ENCODE data around the gene ESPL1. TPM values are rescaled to one million over a fixed set of nuclear protein-coding genes. Genes with fewer than 3 reads are reported as not detected.

The ESPL1 gene
- total RNA-seq, 1 donor from 2014 or later = 0.97 TPM

Other genes with a start within 250 kb of the ESPL1 start
- gene TNS2, start 218.2 kb upstream of the ESPL1 start, total RNA-seq = 122 TPM
- 41.0 TPM for gene SPRYD3, start 188.9 kb upstream of the ESPL1 start, total RNA-seq
- gene IGFBP6, start 170.6 kb upstream of the ESPL1 start, total RNA-seq = 54.3 TPM
- not detected for gene SOAT2, start 164.8 kb upstream of the ESPL1 start, total RNA-seq
- 31.5 TPM for gene ZNF740, start 87.6 kb upstream of the ESPL1 start, total RNA-seq
- 10.8 TPM for gene CSAD, start 87.4 kb upstream of the ESPL1 start, total RNA-seq
- gene ITGB7, start 61.0 kb upstream of the ESPL1 start, total RNA-seq = 0.76 TPM
- gene RARG, start 36.1 kb upstream of the ESPL1 start, total RNA-seq = 18.2 TPM
- gene PFDN5, start 27.2 kb downstream of the ESPL1 start, total RNA-seq = 392 TPM
- 38.5 TPM for gene MYG1, start 31.4 kb downstream of the ESPL1 start, total RNA-seq
- gene AAAS, start 53.3 kb downstream of the ESPL1 start, total RNA-seq = 38.5 TPM
- not detected for gene SP7, start 68.1 kb downstream of the ESPL1 start, total RNA-seq
- gene SP1, start 111.9 kb downstream of the ESPL1 start, total RNA-seq = 31.3 TPM
- gene AMHR2, start 155.6 kb downstream of the ESPL1 start, total RNA-seq = not detected
- 59.4 TPM for gene PRR13, start 173.4 kb downstream of the ESPL1 start, total RNA-seq
- gene PCBP2, start 183.8 kb downstream of the ESPL1 start, total RNA-seq = 494 TPM
- gene MAP3K12, start 231.2 kb downstream of the ESPL1 start, total RNA-seq = 5.6 TPM
- 10.9 TPM for gene TARBP2, start 233.0 kb downstream of the ESPL1 start, total RNA-seq
- gene NPFF, start 239.2 kb downstream of the ESPL1 start, total RNA-seq = not detected

Data from Right ventricle myocardium inferior (tissue), 1 donor.